ENCODE results near the gene FNDC3B.

The FNDC3B gene

DNA sequence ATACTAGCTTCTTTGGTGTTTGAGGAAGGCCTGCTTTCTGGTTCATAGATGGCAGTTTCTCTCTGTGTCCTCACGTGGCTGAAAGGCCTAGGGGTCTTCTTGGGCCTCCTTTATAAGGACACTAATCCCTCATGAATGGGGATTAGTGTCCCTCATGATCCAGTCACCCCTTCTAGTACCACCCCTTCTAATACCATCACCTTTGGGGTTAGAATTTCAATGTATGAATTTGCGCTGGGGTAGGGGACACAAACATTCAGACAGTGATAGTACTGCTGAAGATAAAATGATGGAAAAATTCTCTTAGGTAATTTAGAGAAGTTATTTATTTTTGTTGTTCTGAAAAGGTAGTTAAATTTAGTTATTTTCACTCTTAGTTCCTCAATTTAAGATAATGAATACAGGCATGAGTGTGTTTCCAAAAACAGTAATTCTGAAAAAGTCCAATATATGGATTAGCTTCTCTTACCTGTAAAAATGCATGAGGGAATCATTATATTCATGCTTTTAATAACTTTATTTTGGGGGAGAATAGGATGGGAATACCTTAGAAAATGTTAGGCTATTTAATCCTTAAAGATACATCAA is 103.6 kb downstream of the FNDC3B start:
- no peak for FAIRE-seq
- TF ChIP-seq POLR2AphosphoS5 (IDR thresholded peaks at IDR 0.05; ENCODE audit: low read depth, low read length): no peak
- no peak for TF ChIP-seq TAF1 (IDR thresholded peaks at IDR 0.05; ENCODE audit: borderline replicate concordance, low read depth, low read length)
- no peak for TF ChIP-seq POLR2A (IDR thresholded peaks at IDR 0.05; ENCODE audit: low read depth, low read length)

DNA sequence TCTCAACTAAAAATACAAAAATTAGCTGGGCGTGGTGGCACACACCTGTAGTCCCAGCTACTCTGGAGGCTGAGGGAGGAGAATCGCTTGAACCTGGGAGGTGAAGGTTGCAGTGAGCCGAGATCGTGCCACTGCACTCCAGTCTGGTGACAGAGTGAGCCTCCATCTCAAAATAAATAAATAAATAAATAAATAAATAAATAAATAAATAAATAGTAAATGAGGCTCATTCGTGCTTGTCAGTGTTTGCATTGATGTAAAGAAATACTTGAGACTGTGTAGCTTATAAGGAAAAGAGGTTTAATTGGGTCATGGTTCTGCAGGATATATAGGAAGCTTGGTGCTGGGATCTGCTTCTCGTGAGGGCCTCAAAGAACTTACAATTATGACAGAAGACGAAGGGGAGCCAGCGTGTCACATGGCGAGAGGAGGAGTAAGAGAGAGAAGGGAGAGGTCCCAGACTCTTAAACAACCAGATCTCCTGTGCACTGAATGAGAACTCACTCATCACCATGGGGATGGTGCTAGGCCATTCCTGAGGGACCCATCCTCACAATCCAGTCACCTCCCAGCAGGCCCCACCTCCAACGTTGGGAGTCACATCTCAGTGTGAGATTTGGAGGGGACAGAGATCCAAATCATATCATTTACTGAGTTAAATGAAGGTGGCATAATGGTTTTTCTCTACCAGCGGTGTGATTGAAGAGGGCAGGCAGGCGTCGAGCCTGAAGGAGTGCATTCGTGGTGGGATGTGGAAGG is 104.5 kb downstream of the FNDC3B start:
- FAIRE-seq (no peak), DNase-seq (ENCODE audit: insufficient read length) (no peak)
- TF ChIP-seq POLR2AphosphoS5 (IDR thresholded peaks at IDR 0.05; ENCODE audit: low read depth, low read length) (no peak), POLR2A (IDR thresholded peaks at IDR 0.05; ENCODE audit: low read depth, low read length) (no peak), TAF1 (IDR thresholded peaks at IDR 0.05; ENCODE audit: borderline replicate concordance, low read depth, low read length) (no peak)

More for the DNA sequence above, 103.6 kb downstream of the FNDC3B start:
- no peak for DNase-seq (ENCODE audit: insufficient read length)

DNA sequence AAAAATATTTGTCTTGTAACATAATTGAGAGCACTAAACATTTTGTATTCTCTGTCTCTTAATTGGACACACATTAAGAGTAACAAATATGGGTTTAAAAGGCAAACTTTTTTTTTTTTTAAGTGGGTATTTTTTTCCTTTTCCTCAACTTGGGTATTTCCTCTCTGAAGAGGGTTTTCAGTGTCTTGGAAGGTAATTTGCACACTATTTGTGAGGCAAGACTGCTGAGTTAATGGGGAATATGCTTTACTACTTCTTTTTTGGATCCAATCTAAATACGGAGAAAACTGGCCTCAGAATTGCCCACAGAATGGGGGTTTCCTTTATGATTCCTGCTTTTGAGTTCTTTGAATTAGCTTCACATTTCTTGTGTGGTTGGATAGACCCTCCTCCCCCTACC is 105.2 kb downstream of the FNDC3B start:
- FAIRE-seq (no peak), DNase-seq (ENCODE audit: insufficient read length) (no peak)
- TF ChIP-seq POLR2AphosphoS5 (IDR thresholded peaks at IDR 0.05; ENCODE audit: low read depth, low read length) (no peak), TAF1 (IDR thresholded peaks at IDR 0.05; ENCODE audit: borderline replicate concordance, low read depth, low read length) (no peak)

DNA sequence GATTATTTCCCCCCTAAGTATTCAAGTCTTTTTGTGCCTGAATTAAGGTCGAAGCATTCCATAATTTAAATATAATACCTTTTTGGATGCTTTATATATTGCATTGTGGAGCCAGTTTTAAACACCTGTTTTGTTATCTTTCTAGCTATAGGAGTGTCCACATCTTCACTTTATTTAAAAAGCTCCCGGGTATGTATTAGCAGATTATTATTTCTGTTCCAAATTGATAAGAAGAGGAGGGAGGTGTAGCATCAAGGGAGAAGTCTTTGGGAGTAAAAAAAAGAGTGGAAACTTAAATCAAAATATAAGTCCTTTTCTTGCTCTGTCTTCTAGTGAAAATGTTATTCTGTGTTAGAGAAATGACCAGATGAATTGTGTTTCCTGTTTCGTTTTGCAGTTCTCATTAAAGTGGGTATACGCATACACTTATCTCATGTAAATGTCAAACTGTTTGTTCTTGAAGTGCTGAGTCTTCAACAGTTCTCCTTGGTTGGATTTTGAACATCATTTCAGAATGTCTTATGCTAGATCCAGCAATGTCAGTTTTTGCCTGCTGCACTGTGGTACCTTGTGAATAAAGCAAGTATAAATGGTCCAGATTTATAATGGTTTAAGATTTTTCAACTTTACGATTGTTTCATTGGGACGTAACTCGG is 105.8 kb downstream of the FNDC3B start:
- DNase-seq (ENCODE audit: insufficient read length): no peak
- FAIRE-seq: peak; percentile 60
- TF ChIP-seq TAF1 (IDR thresholded peaks at IDR 0.05; ENCODE audit: borderline replicate concordance, low read depth, low read length) (no peak), POLR2AphosphoS5 (IDR thresholded peaks at IDR 0.05; ENCODE audit: low read depth, low read length) (no peak), POLR2A (IDR thresholded peaks at IDR 0.05; ENCODE audit: low read depth, low read length) (no peak)

DNA sequence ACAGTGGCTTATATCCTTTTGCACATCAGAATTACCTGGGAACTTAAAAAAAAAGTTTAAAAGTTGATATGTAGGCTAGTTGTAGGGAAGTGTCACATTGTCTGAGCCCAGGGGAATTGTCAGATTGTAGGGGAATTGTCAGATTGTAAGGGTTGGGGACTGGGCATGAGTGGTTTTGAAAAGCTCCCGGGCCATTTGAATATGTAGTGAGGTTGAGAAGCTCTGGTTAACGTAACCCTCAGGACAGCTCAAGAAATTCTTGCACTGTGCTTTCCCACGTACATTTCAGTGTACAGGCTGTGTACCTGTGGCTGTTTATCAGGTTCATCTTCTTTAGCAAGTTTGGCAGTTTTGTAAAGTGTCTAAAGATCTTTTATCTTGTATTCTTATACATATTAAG is 107.0 kb downstream of the FNDC3B start:
- FAIRE-seq (no peak), DNase-seq (ENCODE audit: insufficient read length) (no peak)
- TF ChIP-seq POLR2AphosphoS5 (IDR thresholded peaks at IDR 0.05; ENCODE audit: low read depth, low read length): no peak

DNA sequence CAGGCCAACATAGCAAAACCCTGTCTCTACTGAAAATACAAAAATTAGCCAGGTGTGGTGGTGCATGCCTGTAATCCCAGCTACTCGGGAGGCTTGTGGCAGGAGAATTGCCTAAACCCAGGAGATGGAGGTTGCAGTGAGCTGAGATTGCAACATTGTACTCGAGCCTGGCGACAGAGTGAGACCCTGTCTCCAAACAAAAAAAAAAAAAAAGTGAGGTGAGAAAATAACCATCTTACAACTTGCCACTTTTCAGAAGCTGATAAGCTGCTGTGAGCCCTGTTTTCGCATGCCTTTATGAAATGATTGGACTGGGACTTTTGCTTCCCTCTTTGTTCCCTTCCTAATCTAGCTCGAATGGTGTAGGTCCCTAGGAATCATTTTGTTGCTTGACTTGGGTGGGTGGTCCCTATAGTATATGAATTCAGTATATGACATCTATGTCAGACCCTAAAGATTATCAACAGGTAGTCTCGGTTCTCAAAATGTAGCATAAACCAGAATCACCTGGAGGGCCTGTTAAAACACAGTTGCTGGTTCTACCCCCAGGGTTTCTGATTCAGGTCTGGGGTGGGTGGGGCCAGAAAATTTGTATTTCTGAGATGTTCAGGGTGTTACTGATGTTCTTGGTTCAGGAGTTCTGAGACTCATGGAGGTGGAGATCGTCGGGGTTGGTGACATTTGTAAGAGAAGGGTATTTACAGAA is 107.9 kb downstream of the FNDC3B start:
- DNase-seq (ENCODE audit: insufficient read length) (no peak), FAIRE-seq (no peak)
- TF ChIP-seq TAF1 (IDR thresholded peaks at IDR 0.05; ENCODE audit: borderline replicate concordance, low read depth, low read length): no peak

DNA sequence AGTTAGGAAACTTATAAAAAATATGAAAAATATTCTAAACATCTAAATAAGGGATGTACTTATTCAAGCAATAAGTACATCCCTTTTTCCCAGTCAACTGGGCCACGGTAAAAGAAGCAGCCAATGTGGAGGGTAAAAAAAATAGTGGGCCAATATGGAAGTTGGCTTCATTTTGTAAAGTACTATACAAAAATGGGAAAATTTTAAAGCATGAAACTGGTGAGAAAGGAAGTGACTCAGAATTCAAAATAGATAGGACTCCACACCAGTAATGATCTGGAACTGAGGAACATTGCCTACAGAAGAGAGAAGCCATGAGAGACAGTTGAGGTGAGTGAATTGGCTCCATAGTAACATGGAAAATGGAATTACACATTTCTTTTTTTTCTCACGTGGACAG is 108.9 kb downstream of the FNDC3B start:
- DNase-seq (ENCODE audit: insufficient read length): no peak
- FAIRE-seq: no peak
- TF ChIP-seq POLR2A (IDR thresholded peaks at IDR 0.05; ENCODE audit: low read depth, low read length): no peak
- no peak for TF ChIP-seq POLR2AphosphoS5 (IDR thresholded peaks at IDR 0.05; ENCODE audit: low read depth, low read length)
- TF ChIP-seq TAF1 (IDR thresholded peaks at IDR 0.05; ENCODE audit: borderline replicate concordance, low read depth, low read length): no peak

DNA sequence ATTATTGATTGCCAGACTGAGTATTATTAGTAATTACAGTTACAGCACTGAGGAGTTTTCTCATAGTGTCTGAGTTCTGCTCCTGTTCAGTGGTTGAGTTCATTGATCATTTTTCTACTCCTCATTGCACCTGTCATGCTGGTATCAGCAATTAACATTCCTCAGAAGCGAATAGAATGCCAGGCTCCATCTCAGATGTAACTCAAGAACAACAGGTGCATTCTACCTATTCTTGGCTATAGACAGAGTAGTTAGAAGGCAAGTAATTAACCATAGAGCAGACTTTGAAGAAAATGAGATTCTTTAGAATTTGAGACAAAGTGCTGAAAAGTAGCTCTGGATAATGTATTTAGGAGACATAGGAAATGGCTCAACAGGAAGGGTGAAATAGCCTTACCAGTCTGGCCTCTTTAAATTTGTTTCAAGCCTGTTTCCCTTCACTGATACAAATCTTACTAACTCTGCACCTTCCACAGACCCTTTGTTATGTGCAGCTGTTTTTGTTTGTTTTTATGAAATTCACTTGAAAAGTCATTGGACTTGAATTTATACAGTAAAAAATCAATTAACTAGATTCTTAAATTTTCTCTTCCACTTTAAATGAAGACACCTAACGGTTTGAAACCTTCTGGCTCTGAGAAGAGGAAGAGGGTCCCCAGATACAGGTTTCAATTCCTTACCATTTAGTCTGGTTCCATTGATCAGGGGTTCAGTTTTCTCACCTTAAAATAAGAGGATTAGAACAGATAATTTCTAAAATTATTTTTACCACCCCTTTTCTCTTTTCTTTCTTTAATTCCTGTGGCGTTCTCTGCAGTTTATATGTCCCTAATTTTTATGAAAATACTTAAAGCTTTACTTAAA is 109.6 kb downstream of the FNDC3B start:
- TF ChIP-seq POLR2A (IDR thresholded peaks at IDR 0.05; ENCODE audit: low read depth, low read length) (no peak), TAF1 (IDR thresholded peaks at IDR 0.05; ENCODE audit: borderline replicate concordance, low read depth, low read length) (no peak), POLR2AphosphoS5 (IDR thresholded peaks at IDR 0.05; ENCODE audit: low read depth, low read length) (no peak)
- no peak for DNase-seq (ENCODE audit: insufficient read length)
- no peak for FAIRE-seq

DNA sequence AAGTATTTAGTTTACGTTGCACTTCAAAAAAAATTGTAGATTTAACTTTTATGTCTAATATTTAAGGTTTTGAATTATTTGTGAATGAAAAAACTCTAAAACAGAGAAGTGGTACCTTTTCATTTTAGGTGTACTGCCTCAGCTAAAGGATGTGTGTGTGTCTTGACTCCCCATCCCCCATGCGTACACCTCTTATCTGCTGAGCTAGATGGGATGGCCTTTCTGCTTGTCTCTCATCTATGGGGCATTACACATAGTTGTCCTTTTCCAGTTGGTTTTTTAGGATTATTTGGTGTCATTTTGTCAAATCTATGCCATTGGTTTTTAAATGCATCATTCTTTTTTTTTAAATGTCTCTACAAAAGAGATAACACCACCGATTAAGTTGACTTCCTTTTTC is 110.9 kb downstream of the FNDC3B start:
- DNase-seq (ENCODE audit: insufficient read length) (no peak), FAIRE-seq (no peak)
- TF ChIP-seq TAF1 (IDR thresholded peaks at IDR 0.05; ENCODE audit: borderline replicate concordance, low read depth, low read length) (no peak), POLR2A (IDR thresholded peaks at IDR 0.05; ENCODE audit: low read depth, low read length) (no peak), POLR2AphosphoS5 (IDR thresholded peaks at IDR 0.05; ENCODE audit: low read depth, low read length) (no peak)

DNA sequence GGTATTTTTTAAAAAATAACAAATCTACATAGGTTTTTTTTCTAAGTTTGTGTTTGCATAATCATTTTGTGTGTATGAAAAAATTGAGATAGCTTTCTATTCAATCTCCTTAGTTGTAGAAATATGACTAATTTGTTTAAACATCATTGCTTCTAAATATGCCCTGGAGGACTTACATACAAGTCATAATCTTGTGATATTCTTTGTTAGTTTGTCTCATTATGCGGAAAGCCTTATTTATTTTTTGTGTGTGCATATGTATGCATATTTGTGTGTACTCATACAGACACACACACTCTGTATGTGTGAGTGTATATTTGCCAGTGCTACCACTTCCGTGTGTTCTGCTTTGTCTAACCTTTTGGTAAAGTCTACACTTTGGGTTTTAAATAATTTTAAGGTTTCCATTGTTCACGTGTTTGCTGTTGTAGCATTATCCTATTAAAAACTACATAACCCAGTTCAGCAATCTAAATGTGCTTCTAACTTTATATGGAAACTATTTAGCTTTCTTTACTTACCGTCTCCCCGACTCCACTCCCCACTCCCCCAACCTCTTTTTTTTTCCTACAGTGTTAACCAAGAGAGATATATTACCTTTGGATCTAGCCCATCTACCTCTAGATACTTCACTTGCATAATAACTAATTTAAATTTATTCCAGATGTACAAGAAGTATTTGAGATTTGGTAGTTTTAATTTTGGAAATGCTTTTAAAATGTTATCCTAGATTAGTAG is 111.7 kb downstream of the FNDC3B start:
- DNase-seq (ENCODE audit: insufficient read length): no peak
- no peak for TF ChIP-seq POLR2A (IDR thresholded peaks at IDR 0.05; ENCODE audit: low read depth, low read length)
- no peak for TF ChIP-seq TAF1 (IDR thresholded peaks at IDR 0.05; ENCODE audit: borderline replicate concordance, low read depth, low read length)
- TF ChIP-seq POLR2AphosphoS5 (IDR thresholded peaks at IDR 0.05; ENCODE audit: low read depth, low read length): no peak
- FAIRE-seq: no peak

Data from GM12892 (cell line).